NCI-H2081 treated with DMSO at 0.1 percent for 48 hours (cell line): ENCODE data around the gene ZNF354B.

ENCODE experiments used
- DNase-seq: peaks from one replicate; lab custom pipeline; 2025; lab: John Stamatoyannopoulos, UW

ZNF354B gene

GRCh38 chr5:178883815-178884430 lies 24.2 kb downstream of the ZNF354B start:
- DNase-seq: no peak

- DNase-seq: no peak
These were observed 36.1 kb downstream of the ZNF354B start, which contains the start of gene ZFP2 for GRCh38 chr5:178895615-178896571. Gene ZFP2 (plus strand): TSS chr5:178895913. CDS start chr5:178931314, 35,401 bp downstream.

GRCh38 chr5:178899289-178899688 lies 39.5 kb downstream of the ZNF354B start:
- DNase-seq: no peak

GRCh38 chr5:178902849-178903248 lies 43.1 kb downstream of the ZNF354B start:
- DNase-seq: no peak

- DNase-seq: no peak
These were observed 72.3 kb downstream of the ZNF354B start for GRCh38 chr5:178931846-178932760.
